DMS79 (cell line): ENCODE results near the gene BLCAP.
"Not testable (repeated sequence)": the region's sequence is repeated elsewhere in the genome, so short reads cannot be mapped to it uniquely, and the experiment has no call there.

Experiments used
- DNase-seq: peaks from one replicate; lab custom pipeline; 2025; lab: John Stamatoyannopoulos, UW

Gene BLCAP

GRCh38 chr20:37556538-37556937 is 28.9 kb upstream of the BLCAP start:
- DNase-seq, result no peak

GRCh38 chr20:37554721-37555298 is 27.1 kb upstream of the BLCAP start:
- peak; percentile 66 for DNase-seq

GRCh38 chr20:37552415-37552814 is 24.7 kb upstream of the BLCAP start:
- no peak for DNase-seq

GRCh38 chr20:37551660-37552059 is 24.0 kb upstream of the BLCAP start:
- not testable (repeated sequence) for DNase-seq

GRCh38 chr20:37550101-37550920 is 22.6 kb upstream of the BLCAP start:
- not testable (repeated sequence) for DNase-seq

- DNase-seq, result no peak
These were observed 20.2 kb upstream of the BLCAP start for GRCh38 chr20:37547912-37548311.

- no peak for DNase-seq
These were observed 17.8 kb upstream of the BLCAP start for GRCh38 chr20:37545516-37545915.

GRCh38 chr20:37544386-37544785 is 16.7 kb upstream of the BLCAP start:
- no peak for DNase-seq

- DNase-seq, result no peak
These were observed 16.2 kb upstream of the BLCAP start for GRCh38 chr20:37543828-37544227.

- no peak for DNase-seq
These were observed 14.6 kb upstream of the BLCAP start for GRCh38 chr20:37542281-37542680.

GRCh38 chr20:37541326-37541725 is 13.7 kb upstream of the BLCAP start:
- no peak for DNase-seq

- DNase-seq, result not testable (repeated sequence)
These were observed 13.2 kb upstream of the BLCAP start for GRCh38 chr20:37540838-37541237.

- no peak for DNase-seq
These were observed 12.3 kb upstream of the BLCAP start for GRCh38 chr20:37540001-37540400.

- no peak for DNase-seq
These were observed 11.7 kb upstream of the BLCAP start for GRCh38 chr20:37539424-37539823.

GRCh38 chr20:37538003-37538402 is 10.3 kb upstream of the BLCAP start:
- DNase-seq, result no peak

GRCh38 chr20:37537505-37537904 is 9.8 kb upstream of the BLCAP start:
- no peak for DNase-seq

- peak; percentile 65 for DNase-seq
These were observed 7.9 kb upstream of the BLCAP start for GRCh38 chr20:37535443-37536132.

GRCh38 chr20:37534401-37535157 is 6.9 kb upstream of the BLCAP start:
- peak; percentile 67 for DNase-seq

GRCh38 chr20:37533154-37533715 is 5.6 kb upstream of the BLCAP start:
- DNase-seq, result no peak

- no peak for DNase-seq
These were observed 4.2 kb upstream of the BLCAP start for GRCh38 chr20:37531856-37532255.

- no peak for DNase-seq
These were observed 3.0 kb upstream of the BLCAP start for GRCh38 chr20:37530696-37531095.
